ENCODE measurements around the gene FGF9.

Gene FGF9

GRCh38 chr13:21639561-21639960, 31.3 kb upstream of the FGF9 start:
- H3K4me3 ChIP-seq (replicated peaks; ENCODE audit: low read depth, low read length), result no peak overlapping the region
- no peak for TF ChIP-seq CTCF (IDR thresholded peaks at IDR 0.05; ENCODE audit: low read depth, low read length, missing control alignments)
- no peak for DNase-seq (ENCODE audit: extremely low read depth, low read depth)

- no peak overlapping the region for H3K4me3 ChIP-seq (replicated peaks; ENCODE audit: low read depth, low read length)
- DNase-seq (ENCODE audit: extremely low read depth, low read depth), result no peak
- no peak for TF ChIP-seq CTCF (IDR thresholded peaks at IDR 0.05; ENCODE audit: low read depth, low read length, missing control alignments)
Measured at GRCh38 chr13:21641629-21642028, 29.2 kb upstream of the FGF9 start.

- no peak overlapping the region for H3K4me3 ChIP-seq (replicated peaks; ENCODE audit: low read depth, low read length)
- no peak for DNase-seq (ENCODE audit: extremely low read depth, low read depth)
- TF ChIP-seq CTCF (IDR thresholded peaks at IDR 0.05; ENCODE audit: low read depth, low read length, missing control alignments), result no peak
Measured at GRCh38 chr13:21657538-21657937, 13.3 kb upstream of the FGF9 start.

GRCh38 chr13:21659087-21659486, 11.8 kb upstream of the FGF9 start:
- DNase-seq (ENCODE audit: extremely low read depth, low read depth), result no peak
- H3K4me3 ChIP-seq (replicated peaks; ENCODE audit: low read depth, low read length), result no peak overlapping the region
- no peak for TF ChIP-seq CTCF (IDR thresholded peaks at IDR 0.05; ENCODE audit: low read depth, low read length, missing control alignments)

- DNase-seq (ENCODE audit: extremely low read depth, low read depth), result no peak
- no peak overlapping the region for H3K4me3 ChIP-seq (replicated peaks; ENCODE audit: low read depth, low read length)
- no peak for TF ChIP-seq CTCF (IDR thresholded peaks at IDR 0.05; ENCODE audit: low read depth, low read length, missing control alignments)
Measured at GRCh38 chr13:21661097-21661909, 9.6 kb upstream of the FGF9 start.

GRCh38 chr13:21663197-21663596, 7.7 kb upstream of the FGF9 start:
- DNase-seq (ENCODE audit: extremely low read depth, low read depth), result no peak
- TF ChIP-seq CTCF (IDR thresholded peaks at IDR 0.05; ENCODE audit: low read depth, low read length, missing control alignments), result no peak
- no peak overlapping the region for H3K4me3 ChIP-seq (replicated peaks; ENCODE audit: low read depth, low read length)

Data from HFF-Myc (cell line).